K562 (cell line): ENCODE data around the gene SLC12A9. TPM values are rescaled to one million over a fixed set of nuclear protein-coding genes. Genes with fewer than 3 reads are reported as not detected.
A peak's percentile ranks its signal among the peaks of the same experiment; 100 is the strongest.

Experiments
- ATAC-seq: fragments of 200-7000 bp; cut with Tn5 transposase; 3 replicates; pipeline ENCODE4 v1.9.1; 2020; ENCODE audit warnings: moderate library complexity
- BruUV-seq: library from RNA; stranded (reverse); fragments of 400-500 nt; replicated peaks from 2 replicates; lab custom pipeline; 2021; lab: Mats Ljungman, UMichigan
- CTCF ChIA-PET: fragments of 300-600 bp; formaldehyde crosslinking; extraction: SDS; loops from one replicate; lab custom pipeline; 2021; ENCODE audit warnings: low intra/inter-chr PET ratio; lab: Yijun Ruan, JAX
- POLR2A ChIA-PET: fragments of 300-600, 350-650 bp; sonication (Branson Sonifier 250); formaldehyde crosslinking; extraction: SDS; loops from one replicate; lab custom pipeline; 2021; ENCODE audit warnings: antibody characterized with exemption, inconsistent platforms; lab: Yijun Ruan, JAX
- DNase-seq, 4 experiments: peaks; one replicate each; pipeline versions ENCODE4 v3.0.0 to v3.0.0-alpha.2; 2011 to 2018; ENCODE audit warnings: low spot score in 3 of 4, mixed read lengths in 3 of 4; ENCODE audit errors: extremely low read depth in 1 of 4
- FAIRE-seq: peaks from 2 replicates; lab custom pipeline; 2011; peaks lifted over from hg19 to GRCh38; lab: Jason Lieb, UNC
- H2AFZ ChIP-seq: 2 replicates; pipeline ENCODE4 v1.6.0; 2011; ENCODE audit warnings: low read depth, low read length, control low read depth, inconsistent platforms
- H3K27ac ChIP-seq: fragments of 200-600 bp; 3 replicates; pipeline ENCODE4 v1.8.0; 2011; ENCODE audit warnings: low read depth, mild to moderate bottlenecking, control low read depth, inconsistent platforms, low read length, moderate library complexity, mixed read lengths; ENCODE audit errors: extremely low read depth
- H3K27me3 ChIP-seq, 2 experiments: fragments of 300-600 bp in 1 of 2; 2 replicates in 1 of 2; 3 replicates in 1 of 2; pipeline versions ENCODE4 v1.6.0 to v1.8.0; 2011; ENCODE audit warnings: inconsistent platforms in 2 of 2, low read length in 2 of 2, mild to moderate bottlenecking in 1 of 2, mixed read lengths in 1 of 2, moderate library complexity in 1 of 2; ENCODE audit not compliant: control insufficient read depth in 2 of 2, insufficient read depth in 2 of 2
- H3K36me3 ChIP-seq: fragments of 300-600 bp; 3 replicates; pipeline ENCODE4 v1.8.0; 2011; ENCODE audit warnings: mild to moderate bottlenecking, low read length, inconsistent platforms; ENCODE audit not compliant: control insufficient read depth, insufficient read depth
- H3K4me1 ChIP-seq, 2 experiments: fragments of 200-600 bp in 1 of 2; replicated peaks in 1 of 2; 2 replicates in 1 of 2; 3 replicates in 1 of 2; pipeline versions ENCODE4 v1.5.1 to v1.8.0; 2011; ENCODE audit warnings: inconsistent platforms in 2 of 2, low read length in 2 of 2, mild to moderate bottlenecking in 1 of 2, mixed read lengths in 1 of 2, moderate library complexity in 1 of 2; ENCODE audit not compliant: control insufficient read depth in 2 of 2, insufficient read depth in 2 of 2
- H3K4me2 ChIP-seq: 2 replicates; pipeline ENCODE4 v1.6.1; 2011; ENCODE audit warnings: low read length, control low read depth, inconsistent platforms, mixed read lengths; ENCODE audit not compliant: insufficient read depth
- H3K4me3 ChIP-seq: fragments of 200-600 bp; sonication (generic), shearing (Covaris generic); 2 replicates; pipeline ENCODE4 v1.5.1; 2016; ENCODE audit warnings: control low read depth, inconsistent platforms
- H3K79me2 ChIP-seq: fragments of 200-600 bp; 3 replicates; pipeline ENCODE4 v1.8.0; 2011; ENCODE audit warnings: low read length, inconsistent platforms; ENCODE audit not compliant: control insufficient read depth, insufficient read depth
- H3K9ac ChIP-seq, 2 experiments: 2 replicates each; pipeline versions ENCODE4 v1.6.0 to v1.6.1; 2011; ENCODE audit warnings: low read depth in 2 of 2, low read length in 2 of 2, control low read depth in 1 of 2, inconsistent platforms in 1 of 2, mild to moderate bottlenecking in 1 of 2, mixed read lengths in 1 of 2; ENCODE audit not compliant: insufficient read depth in 1 of 2
- H3K9me1 ChIP-seq: one replicate; pipeline ENCODE4 v1.6.0; 2011; ENCODE audit warnings: inconsistent platforms, mild to moderate bottlenecking, low read length, moderate library complexity; ENCODE audit not compliant: control insufficient read depth, insufficient read depth
- H3K9me3 ChIP-seq: replicated peaks from 2 replicates; pipeline ENCODE4 v1.5.1; 2011; ENCODE audit warnings: low read depth, low read length, inconsistent platforms; ENCODE audit not compliant: control insufficient read depth, insufficient read depth
- H4K20me1 ChIP-seq: replicated peaks from 2 replicates; pipeline ENCODE4 v1.6.1; 2011; ENCODE audit warnings: low read length, inconsistent platforms, mixed read lengths; ENCODE audit not compliant: control insufficient read depth, insufficient read depth
- FOXA3 ChIP-seq, 2 experiments: fragments of 450-650 bp in 1 of 2; sonication (generic) in 1 of 2; formaldehyde crosslinking; IDR thresholded peaks in 1 of 2; conservative IDR thresholded peaks in 1 of 2; 2 replicates each; pipeline versions ENCODE4 v1.4.0 to v1.8.0; 2020 to 2022; ENCODE audit warnings: mild to moderate bottlenecking in 2 of 2, missing genetic modification reagents in 1 of 2
- MCM2 ChIP-seq: fragments of 450-650 bp; IDR thresholded peaks from 2 replicates; pipeline ENCODE4 v1.6.1; 2017; ENCODE audit warnings: low read depth, mild to moderate bottlenecking
- RBM17 ChIP-seq: fragments of 200-400 bp; formaldehyde crosslinking; IDR thresholded peaks from 2 replicates; pipeline ENCODE4 v1.6.1; 2017; ENCODE audit warnings: low read depth, mild to moderate bottlenecking, low read length, borderline replicate concordance
- SMARCC2 ChIP-seq: fragments of 450-650 bp; IDR thresholded peaks from 2 replicates; pipeline ENCODE4 v1.6.1; 2017; ENCODE audit warnings: antibody characterized with exemption, moderate library complexity, mild to moderate bottlenecking, low read depth
- ZNF175 ChIP-seq: fragments of 200-800 bp; sonication (Bioruptor generic); IDR thresholded peaks from 2 replicates; pipeline ENCODE4 v1.6.1; 2016; ENCODE audit warnings: low read depth, mild to moderate bottlenecking, missing genetic modification characterization, missing compliant biosample characterization
- ZNF518B ChIP-seq: fragments of 250-450 bp; sonication (Bioruptor Pico); IDR thresholded peaks from 2 replicates; pipeline ENCODE4 v1.5.0; 2021; ENCODE audit warnings: mild to moderate bottlenecking, moderate library complexity
- ZNF717 ChIP-seq: fragments of 250-450 bp; sonication (Bioruptor Pico); IDR thresholded peaks from 2 replicates; pipeline ENCODE4 v1.5.0; 2021
- ZZZ3 ChIP-seq: fragments of 450-650 bp; IDR thresholded peaks from 2 replicates; pipeline ENCODE4 v1.6.1; 2016; ENCODE audit warnings: antibody characterized with exemption, mild to moderate bottlenecking, moderate library complexity
- WGBS: fragments of 100-300 bp; shearing (Covaris generic); methylation state at CpG from one replicate; pipeline ENCODE4 v1.1.6; 2016; ENCODE audit warnings: low coverage, mixed read lengths; ENCODE audit not compliant: insufficient coverage; ENCODE audit errors: missing lambda C conversion rate; 5-methylcytosine and 5-hydroxymethylcytosine counted together
- in situ Hi-C: fragments of 300-500 bp; cut with MboI; formaldehyde crosslinking; loops from 4 replicates; pipeline ENCODE4 v1.15.0; 2018; ENCODE audit warnings: inconsistent platforms, mixed read lengths
- intact Hi-C: fragments of 100-400 bp; cut with micrococcal nuclease; formaldehyde crosslinking; loops from 2 replicates; pipeline ENCODE4 v1.14.2; 2022
- polyA plus RNA-seq, 8 experiments: library from polyadenylated mRNA; depleted of rRNA in 4 of 8; stranded (reverse) in 5 of 8; unstranded in 3 of 8; fragments of >200 nt; fragmentation: Nextera tagmentation in 2 of 8; fragmentation: Illumina TruSeq in 1 of 8; extraction: Ambion mirVana in 2 of 8; extraction: Trizol in 1 of 8; gene quantifications; 2 replicates each; pipeline versions ENCODE4 v1.2.1 to v1.2.3, GENCODE V29; 2011 to 2014; ENCODE audit warnings: inconsistent platforms in 1 of 8, missing spikeins in 1 of 8
- total RNA-seq, 7 experiments: library from RNA; depleted of rRNA in 6 of 7; stranded (reverse); fragments of >200 nt in 6 of 7; fragmentation: Illumina TruSeq in 2 of 7; extraction: Trizol in 2 of 7; gene quantifications; 2 replicates each; pipeline versions ENCODE4 v1.2.1 to v1.2.3, GENCODE V29; 2011 to 2021; ENCODE audit warnings: low replicate concordance in 1 of 7
- TF ChIP-seq, protein P1 (sequence below): sonication (generic); formaldehyde crosslinking; IDR thresholded peaks from 2 replicates; pipeline ENCODE4 v1.8.0; 2022; ENCODE audit warnings: mild to moderate bottlenecking, missing genetic modification reagents
- TF ChIP-seq, protein P2 (sequence below), 2 experiments: fragments of 450-650 bp; IDR thresholded peaks; 2 replicates each; pipeline ENCODE4 v1.6.1; 2016

SLC12A9 gene
- total and polyA plus RNA-seq, 9 of the 15 experiments (the other 6 are each of a cell fraction or from before 2014, with no cell fraction given), result 0.06 to 20.2 (median 10.7) TPM

DNA sequence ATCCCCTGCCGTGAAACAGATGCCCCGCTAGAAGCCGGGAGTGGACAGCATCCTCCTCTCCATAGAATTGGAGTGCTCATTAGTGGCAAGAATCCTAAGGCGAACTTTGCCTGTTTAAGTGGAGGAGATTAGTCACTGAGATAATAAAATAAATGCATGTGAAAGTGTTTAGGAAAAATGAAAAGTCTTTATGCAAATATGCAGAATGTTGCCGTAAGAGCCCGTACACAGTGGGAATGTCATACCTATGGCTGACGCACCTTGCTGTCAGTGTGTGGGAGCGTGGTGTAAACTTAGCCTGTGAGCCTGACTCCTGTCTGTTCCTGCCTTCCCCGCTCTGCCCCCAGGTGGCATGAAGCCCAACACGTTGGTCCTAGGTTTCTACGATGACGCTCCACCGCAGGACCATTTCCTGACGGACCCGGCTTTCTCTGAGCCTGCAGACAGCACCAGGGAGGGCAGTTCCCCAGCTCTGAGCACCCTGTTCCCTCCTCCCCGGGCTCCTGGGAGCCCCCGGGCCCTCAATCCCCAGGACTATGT, 12.9 kb downstream of the SLC12A9 start:
- no peaks in the 10 kb centered on the region for H3K9me3 ChIP-seq
- FAIRE-seq (no peak), ATAC-seq (no peak), DNase-seq (no peak)
- no peaks in the 10 kb centered on the region for H3K9me1 ChIP-seq
- no peak overlapping the region for H3K27ac ChIP-seq
- WGBS, result 93% methylated on average over 15 of the region's 17 CpGs
- CTCF ChIA-PET, result interaction anchor here (0.6 kb wide), 1 partner anchor 171 kb away, joined by 3 read pairs; the partner anchor contains the start of gene GIGYF1
- no peaks in the 10 kb centered on the region for H4K20me1 ChIP-seq
- in situ Hi-C loops (no loop called here), intact Hi-C loops (no loop called here)
- POLR2A ChIA-PET, result interaction anchor here (0.6 kb wide), 1 partner anchor 46 kb away, joined by 3 read pairs; no protein-coding TSS in a partner anchor
- peak overlapping the region in 1 of 2 experiments; percentile 78; a peak in 2 of 4 replicates for H3K9ac ChIP-seq
- no TSS peak for BruUV-seq
- H3K4me1 ChIP-seq, result peaks cover 18 to 55% of the 10 kb centered on the region in 2 experiments
- H3K27me3 ChIP-seq, result no peaks in the 10 kb centered on the region; a peak in 1 of 5 replicates
- TF ChIP-seq SMARCC2, result no peak
- no peak for TF ChIP-seq ZNF717
- no peak for TF ChIP-seq ZNF175
- no peak for TF ChIP-seq ZNF518B (CRISPR knock-in tag)
- TF ChIP-seq, protein P1, sequence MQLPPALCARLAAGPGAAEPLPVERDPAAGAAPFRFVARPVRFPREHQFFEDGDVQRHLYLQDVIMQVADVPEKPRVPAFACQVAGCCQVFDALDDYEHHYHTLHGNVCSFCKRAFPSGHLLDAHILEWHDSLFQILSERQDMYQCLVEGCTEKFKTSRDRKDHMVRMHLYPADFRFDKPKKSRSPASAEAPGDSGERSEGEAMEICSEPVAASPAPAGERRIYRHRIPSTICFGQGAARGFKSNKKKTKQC (CRISPR knock-in tag), result no peak
- TF ChIP-seq RBM17, result no peak
- no peak for TF ChIP-seq MCM2
- TF ChIP-seq, protein P2, sequence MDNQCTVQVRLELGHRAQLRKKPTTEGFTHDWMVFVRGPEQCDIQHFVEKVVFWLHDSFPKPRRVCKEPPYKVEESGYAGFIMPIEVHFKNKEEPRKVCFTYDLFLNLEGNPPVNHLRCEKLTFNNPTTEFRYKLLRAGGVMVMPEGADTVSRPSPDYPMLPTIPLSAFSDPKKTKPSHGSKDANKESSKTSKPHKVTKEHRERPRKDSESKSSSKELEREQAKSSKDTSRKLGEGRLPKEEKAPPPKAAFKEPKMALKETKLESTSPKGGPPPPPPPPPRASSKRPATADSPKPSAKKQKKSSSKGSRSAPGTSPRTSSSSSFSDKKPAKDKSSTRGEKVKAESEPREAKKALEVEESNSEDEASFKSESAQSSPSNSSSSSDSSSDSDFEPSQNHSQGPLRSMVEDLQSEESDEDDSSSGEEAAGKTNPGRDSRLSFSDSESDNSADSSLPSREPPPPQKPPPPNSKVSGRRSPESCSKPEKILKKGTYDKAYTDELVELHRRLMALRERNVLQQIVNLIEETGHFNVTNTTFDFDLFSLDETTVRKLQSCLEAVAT (IDR thresholded peaks at IDR 0.05), result no peak
- TF ChIP-seq ZZZ3, result no peak
- TF ChIP-seq FOXA3 (CRISPR knock-in tag; conservative IDR thresholded peaks at IDR 0.05 in 1 of 2, IDR thresholded peaks at IDR 0.05 in 1 of 2), result no peak
- H2AFZ ChIP-seq, result no peak overlapping the region
- no peak overlapping the region for H3K4me3 ChIP-seq
- no peak overlapping the region for H3K4me2 ChIP-seq
- peaks cover 28% of the 10 kb centered on the region for H3K79me2 ChIP-seq
- H3K36me3 ChIP-seq, result peaks cover 40% of the 10 kb centered on the region; the same call in 2 of the 3 replicates
